HG03457 (cell line): ENCODE results near the gene PAQR5.
"Not testable (repeated sequence)": the region's sequence is repeated elsewhere in the genome, so short reads cannot be mapped to it uniquely, and the experiment has no call there.

Source experiments
- ATAC-seq: cut with Tn5 transposase; IDR thresholded peaks from one replicate; pipeline ENCODE4 v1.9.1; 2021; ENCODE audit warnings: moderate number of reproducible peaks; ENCODE audit not compliant: unreplicated experiment

PAQR5 gene

DNA sequence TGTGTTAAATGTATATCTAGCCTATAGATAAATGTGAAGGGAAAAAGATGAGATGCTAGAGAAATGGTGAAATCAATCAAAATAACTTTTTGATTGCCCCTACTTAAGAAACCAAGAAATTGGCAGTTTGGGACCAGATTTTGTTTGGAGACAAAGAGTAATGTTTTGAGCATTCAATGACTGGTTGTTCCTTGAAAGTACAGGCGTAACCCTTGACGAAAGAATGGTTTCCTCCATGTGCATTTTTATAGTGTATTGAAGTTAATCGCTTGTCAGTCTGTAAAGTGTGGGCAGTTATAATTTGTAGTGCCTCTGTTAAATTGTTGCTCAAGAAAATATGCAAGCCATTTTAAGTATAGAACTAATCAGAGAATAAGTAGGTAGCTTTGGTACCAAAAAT lies 116.7 kb downstream of the PAQR5 start:
- ATAC-seq, result no peak

DNA sequence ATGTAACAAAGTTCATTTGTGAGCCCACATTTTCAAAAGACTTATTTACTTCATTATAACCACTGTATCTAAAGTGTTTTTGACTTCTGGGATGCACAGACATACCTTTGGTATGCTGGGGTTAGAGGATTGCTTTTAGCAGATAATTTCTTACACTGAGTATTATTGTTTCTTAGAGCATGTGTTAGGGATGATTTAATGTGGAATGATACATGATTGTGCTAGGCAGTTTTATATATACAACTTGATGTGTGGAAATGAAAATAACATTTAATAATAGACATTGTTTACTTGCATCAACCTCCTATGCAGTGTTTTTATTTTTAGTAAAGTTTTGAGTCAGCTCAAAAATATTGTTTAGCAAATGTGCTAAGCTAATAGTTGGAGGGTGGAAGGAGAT lies 118.9 kb downstream of the PAQR5 start:
- no peak for ATAC-seq

DNA sequence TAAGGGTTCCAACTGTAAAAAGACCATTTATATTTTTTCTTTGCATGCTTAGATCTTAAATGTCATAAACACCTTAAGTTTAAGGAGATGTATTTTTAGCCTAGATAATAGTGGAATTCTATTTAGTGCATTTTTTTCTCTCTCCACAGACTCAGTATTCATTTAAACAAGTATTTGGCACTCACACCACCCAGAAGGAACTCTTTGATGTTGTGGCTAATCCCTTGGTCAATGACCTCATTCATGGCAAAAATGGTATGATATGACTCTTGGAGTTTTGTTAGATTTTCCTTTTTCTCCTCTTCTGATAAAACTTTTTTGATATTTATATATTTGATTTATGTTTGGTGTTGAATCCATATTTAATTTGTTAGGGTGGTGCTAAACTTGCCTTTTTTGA lies 122.8 kb downstream of the PAQR5 start:
- no peak for ATAC-seq

DNA sequence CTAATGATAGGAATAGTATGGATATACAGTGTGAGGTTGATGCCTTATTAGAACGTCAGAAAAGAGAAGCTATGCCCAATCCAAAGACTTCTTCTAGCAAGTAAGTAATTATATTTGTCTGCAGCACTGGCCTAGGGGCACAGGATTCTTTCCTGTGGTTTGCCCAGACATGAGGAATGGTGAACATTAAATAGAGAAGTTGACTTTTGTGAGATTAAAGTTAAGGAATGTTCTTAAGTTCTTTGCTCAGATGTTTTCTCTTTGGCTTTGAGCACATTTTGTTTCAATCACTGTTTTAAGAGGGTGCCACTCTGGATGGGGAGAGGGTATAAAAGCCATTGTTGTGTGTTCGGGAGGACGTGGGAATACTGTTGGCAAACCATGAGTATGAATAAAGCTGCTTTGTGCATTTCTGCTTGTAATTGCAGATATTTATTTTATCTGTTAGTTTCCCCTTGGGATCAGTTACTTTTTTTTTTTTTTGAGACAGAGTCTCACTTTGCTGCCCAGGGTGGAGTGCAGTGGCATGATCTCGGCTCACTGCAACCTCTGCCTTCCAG lies 123.7 kb downstream of the PAQR5 start:
- no peak for ATAC-seq

DNA sequence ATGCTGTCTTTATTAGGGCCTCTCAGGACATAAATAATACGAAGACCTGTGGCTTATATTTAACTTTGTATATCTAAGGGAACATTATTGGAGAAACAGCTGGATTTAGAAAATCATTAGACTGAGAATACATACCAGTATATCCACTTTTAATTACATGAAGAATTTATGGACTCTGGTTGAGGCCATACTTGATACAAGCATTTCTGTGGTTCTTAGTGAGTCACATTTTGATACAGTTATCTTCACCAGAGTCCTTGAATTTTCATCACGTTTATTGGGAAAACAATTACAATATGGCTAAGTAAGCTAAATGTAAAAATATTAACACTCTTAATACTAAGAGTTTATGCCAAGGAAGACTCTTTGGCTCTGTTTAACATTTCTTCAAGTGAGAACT lies 125.3 kb downstream of the PAQR5 start:
- ATAC-seq, result no peak

DNA sequence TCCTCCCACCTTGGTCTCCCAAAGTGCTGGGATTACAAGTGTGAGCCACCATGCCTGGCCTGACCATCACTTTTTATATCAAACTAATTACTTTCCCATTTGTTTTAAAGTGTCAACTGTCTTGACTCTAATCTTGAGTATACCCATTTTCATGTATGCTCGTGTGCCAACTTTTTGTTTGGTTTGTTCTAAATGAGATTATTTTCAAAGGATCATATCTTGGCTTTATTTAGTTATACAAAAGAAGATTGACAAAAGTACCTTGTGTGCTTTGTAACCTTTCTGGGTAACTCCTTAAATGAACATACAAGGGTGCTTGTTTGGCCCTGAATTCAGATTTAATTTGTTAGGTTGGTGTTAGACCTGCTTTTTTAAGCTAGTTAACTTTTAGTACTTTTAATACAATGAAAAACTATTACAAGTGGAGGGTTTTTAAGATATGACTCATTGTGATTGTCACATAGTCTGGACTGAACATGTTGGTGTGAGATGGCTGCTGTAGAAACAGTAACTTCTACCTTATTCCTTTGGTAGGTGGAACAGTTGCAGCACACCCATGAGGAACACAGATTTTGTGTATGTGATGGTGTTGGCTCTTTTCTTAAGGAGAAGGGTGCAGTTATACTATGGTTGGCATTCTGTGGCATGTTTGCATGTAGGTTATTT lies 126.2 kb downstream of the PAQR5 start:
- ATAC-seq, result no peak

DNA sequence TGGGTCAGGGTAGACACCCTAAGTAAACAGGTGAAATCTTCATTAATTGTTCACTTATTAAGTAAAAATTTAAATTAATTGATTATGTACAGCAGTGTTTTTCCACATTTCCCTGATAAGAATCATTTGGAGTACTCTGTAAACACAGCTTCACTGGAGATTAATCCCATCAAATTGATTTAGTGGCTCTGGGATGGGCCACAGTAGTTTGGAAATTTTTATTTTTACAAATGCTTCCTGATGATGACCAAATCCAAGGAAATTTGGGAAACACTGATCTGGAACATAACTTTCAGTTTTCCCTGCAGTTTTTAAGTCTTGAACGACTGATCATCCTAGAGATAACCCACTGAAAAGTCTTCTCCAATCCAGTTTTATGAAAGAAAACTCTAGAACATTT lies 135.1 kb downstream of the PAQR5 start:
- no peak for ATAC-seq

DNA sequence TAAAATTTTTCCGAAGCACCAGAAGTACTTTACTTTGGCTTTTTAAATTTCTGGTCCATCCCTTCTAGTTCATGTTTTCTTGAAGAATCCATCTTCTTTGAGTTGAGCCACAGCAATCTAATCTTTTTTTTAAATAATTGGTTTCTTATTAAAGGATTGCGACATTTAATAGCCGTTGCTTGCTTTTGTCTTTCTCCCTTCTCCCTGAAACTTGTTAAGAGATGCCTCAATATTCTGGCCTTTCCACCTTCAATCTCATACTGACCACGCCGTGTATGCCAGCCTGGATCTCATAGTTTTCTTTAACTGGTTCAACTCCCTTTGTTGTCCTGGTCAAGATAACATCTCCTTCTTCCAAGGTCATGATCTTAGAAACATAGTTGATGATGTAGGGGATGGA lies 135.5 kb downstream of the PAQR5 start:
- ATAC-seq, result no peak

DNA sequence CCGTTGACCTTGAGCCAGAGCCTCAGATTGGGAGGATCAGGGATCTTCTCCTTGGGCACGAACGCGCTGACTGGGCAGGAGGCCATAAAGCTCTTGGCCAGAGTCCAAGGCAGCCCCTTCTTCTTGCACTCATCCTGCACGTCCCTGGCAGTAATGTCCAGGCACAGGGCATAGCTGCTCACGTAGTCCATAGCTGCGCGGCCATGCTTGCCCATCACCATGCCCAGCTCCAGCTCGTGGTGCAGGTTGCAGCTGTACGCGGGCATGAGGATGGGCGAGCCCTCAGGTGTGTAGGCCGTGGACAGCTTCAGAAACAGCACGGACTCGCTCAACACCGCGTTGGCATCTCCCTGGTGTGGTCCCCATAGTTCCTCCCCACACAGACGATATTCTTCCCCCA lies 136.0 kb downstream of the PAQR5 start:
- ATAC-seq, result no peak

DNA sequence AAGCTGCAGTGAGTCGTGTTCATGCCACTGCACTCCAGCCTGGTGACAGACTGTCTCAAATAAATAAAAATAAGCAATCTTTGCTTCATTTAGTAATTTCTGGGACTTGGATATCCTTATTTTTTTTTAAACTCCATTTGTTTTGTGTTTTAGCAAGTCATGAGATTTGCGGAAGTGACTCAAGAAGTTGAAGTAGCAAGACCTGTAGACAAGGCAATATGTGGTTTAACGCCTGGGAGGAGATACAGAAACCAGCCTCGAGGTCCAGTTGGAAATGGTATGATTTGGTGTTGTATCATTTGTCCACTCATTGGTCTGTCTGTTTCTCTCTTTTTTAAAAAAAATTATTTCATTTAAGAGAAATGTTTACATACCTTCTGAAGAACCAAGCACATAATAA lies 137.3 kb downstream of the PAQR5 start:
- no peak for ATAC-seq

DNA sequence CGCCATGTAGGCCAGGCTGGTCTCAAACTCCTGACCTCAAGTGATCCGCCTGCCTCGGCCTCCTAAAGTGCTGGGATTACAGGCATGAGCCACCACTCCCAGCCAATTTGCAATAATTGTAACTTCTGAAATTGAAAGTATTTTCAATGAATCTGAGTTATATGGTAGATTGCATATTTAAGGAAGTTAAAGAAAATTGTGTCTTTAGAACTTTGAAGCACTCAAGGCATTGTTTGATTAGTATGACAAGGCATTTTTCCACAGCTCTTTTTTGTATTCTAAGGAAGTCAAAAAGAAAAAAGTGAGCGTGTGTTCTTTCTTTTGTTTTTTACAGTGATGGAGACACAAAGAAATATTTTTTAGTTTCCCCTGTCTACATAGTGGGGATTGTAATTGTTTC lies 138.2 kb downstream of the PAQR5 start:
- ATAC-seq, result no peak

DNA sequence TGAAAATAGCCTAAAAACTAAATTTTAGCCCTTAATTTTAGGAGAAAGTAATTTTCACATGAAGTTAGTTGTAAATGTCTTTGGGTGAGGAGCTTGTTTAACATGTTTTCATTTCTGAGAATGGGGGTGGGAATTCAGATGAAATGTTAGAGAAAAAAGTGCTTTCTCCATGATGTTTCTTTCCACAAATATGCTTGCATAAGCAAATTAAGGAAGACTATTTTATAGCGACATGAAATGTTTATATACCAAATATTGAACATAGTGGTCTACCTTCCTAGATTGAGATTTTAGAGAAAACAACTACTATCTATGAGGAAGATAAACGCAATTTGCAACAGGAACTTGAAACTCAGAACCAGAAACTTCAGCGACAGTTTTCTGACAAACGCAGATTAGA lies 140.9 kb downstream of the PAQR5 start:
- ATAC-seq, result no peak

DNA sequence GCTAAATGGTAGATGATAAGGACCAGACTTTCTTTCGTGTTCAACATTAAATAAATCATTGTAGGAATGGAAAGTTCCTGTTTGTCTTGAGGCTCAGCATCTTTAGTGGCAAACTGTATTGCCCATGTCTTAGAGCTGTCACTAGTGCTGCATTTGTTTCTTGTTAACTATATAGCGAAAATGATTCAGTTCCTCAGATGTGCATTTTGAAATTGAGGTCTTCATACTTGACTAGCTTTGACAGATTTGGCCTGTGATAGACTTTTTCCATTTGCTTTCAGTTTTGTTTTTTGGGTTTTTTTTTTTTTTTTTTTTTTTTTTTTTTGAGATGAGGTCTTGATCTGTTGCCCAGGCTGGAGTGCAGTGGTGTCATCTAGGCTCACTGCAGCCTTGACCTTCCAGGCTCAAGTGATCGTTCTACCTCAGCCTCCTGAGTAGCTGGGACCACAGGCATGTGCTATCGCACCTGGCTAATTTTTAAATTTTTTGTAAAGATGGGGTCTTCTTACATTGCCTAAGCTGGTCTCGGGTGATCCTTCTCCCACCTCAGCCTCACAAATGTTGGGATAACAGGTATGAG lies 144.4 kb downstream of the PAQR5 start:
- no peak for ATAC-seq

DNA sequence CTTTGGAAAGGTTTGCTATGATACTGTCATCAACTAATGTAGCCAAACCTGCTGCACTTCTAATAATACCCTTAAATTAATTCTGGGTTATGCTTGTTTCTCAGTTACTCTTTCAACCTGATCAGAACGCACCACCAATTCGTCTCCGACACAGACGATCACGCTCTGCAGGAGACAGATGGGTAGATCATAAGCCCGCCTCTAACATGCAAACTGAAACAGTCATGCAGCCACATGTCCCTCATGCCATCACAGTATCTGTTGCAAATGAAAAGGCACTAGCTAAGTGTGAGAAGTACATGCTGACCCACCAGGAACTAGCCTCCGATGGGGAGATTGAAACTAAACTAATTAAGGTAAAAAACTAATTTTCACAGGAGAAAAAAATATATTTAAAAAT lies 146.0 kb downstream of the PAQR5 start:
- no peak for ATAC-seq

DNA sequence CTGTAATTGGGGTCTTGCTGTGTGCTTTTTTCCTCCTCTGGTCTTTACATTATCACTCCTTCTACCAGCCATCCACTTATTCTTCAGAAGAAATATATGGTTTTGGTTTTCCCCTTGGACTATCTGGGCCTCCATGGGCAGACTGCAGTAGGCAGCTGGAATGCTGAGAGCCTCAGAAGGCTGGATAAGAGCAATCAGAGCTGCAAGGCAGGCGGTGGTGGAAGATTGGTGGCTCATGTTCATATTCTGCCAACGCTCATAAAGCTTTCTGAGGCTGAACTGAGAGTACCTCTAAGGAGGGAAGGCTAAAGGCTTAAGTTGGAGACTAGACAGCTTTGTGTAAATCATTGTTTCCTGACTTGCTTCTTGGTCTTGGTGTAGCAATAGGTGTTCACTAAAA lies 148.2 kb downstream of the PAQR5 start:
- no peak for ATAC-seq

DNA sequence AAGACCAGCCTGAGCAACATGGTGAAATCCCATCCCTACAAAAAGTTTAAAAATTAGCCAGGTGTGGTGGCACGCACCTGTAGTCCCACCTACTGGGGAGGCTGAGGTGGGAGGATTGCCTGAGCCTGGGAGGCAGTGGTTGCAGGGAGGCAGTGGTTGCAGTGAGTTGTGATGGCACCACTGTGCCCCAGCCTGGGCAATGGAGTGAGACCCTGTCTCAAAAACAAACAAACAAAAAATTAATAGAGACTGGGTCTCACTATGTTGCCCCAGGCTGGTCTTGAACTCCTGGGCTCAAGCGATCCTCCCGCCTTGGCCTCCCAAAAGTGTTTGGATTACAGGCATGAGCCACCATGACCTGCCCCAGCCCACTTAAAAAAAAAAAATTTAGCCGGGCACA lies 151.5 kb downstream of the PAQR5 start:
- not testable (repeated sequence) for ATAC-seq

DNA sequence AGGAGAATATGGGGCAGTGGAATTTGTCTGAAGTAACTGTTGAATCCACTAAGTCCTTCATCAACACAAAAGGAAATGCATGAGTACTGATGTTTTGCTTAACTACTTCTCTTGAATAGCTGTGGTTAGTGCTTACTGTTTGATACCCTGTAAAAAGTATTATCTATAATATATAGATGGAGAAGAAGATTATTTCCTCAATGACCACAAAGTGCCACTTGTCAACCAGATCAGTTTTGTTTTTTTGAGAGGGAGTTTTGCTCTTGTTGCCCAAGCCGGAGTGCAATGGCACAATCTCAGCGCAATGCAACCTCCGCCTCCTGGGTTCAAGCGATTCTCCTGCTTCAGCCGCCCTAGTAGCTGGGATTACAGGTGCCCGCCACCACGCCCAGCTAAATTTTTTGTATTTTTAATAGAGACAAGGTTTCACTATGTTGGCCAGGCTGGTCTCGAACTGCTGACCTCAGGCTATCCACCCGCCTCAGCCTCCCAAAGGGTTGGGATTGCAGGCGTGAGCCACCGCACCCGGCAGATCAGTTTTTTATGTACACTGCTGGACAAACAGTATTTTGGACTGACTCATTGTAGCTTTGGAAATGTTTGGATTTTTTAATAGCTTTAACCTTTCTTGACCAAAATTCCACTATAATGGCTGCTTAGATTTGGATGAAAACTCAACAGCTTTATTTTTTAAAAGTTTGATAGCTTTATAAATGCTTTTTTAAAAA lies 152.4 kb downstream of the PAQR5 start:
- ATAC-seq, result no peak

DNA sequence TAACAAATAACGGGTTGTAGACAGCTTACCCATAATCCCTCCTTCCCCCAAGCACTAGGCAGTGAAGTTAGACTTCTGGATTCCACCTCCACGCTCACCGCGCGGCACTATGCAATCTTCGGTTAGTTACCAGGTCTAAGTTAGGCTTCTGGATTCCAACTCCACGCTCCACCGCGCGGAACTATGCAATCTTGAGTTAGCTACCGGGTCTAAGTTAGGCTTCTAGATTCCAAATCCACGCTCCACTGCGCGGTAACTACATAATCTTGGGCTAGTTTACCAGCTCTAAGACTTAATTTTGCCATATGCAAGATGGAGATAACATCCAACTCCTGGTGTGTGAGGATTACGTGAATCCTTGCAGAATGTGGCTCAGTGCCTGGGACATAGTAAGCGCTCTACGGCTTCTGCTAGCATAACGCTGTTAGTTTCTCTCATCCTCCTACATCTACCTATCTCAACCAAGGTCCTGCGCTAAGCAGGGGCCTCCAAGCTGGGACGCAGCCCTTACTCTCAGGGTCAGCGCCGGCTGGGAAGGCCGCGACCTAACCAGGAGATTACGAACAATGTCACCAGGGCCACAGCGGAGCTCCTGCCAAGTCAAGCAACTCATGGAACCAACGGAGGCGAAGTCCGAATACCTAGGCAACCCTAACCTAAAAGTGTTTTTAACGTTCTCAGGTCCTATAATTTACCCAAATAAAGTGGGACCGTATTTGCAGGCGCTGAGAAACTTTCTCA lies 153.4 kb downstream of the PAQR5 start:
- ATAC-seq, result peak; percentile 26

DNA sequence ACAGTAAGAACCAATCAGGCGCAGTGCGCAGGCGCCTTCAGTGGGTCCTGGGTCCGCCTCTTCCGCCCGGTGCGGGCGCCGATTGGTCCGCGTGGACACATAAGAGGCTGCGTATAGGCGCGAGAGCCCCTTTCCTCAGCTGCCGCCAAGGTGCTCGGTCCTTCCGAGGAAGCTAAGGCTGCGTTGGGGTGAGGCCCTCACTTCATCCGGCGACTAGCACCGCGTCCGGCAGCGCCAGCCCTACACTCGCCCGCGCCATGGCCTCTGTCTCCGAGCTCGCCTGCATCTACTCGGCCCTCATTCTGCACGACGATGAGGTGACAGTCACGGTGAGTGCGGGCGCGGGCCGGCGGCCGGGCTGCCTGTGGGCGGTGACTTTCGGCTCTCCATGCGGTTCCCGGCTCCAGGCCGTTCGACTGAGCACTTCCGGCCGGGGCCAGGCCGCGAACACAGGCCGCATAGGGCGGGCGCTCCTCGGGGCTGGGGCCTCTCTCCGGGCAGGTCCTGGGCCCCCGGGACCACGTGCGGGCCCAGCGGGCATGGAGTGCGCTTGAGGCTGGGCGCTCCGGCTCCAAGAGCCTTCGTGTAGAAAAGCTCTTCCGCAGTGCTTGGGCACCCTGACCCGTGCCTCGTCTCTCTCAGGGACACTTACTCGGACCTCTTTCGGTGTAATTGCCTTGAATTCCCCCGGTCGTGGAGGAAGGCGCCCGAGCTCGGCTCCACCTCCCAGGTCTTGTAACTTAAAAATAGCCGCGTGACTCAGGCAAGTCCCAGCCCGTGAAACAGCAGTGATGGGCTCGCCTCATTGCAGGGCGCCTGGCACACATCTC lies 154.2 kb downstream of the PAQR5 start, which contains the start of gene RPLP1:
TSS of gene RPLP1 (plus strand) at position 127 of the 830 bp plus-strand sequence. CDS start at position 258, 131 bp downstream.
- ATAC-seq, result peak; percentile 66

DNA sequence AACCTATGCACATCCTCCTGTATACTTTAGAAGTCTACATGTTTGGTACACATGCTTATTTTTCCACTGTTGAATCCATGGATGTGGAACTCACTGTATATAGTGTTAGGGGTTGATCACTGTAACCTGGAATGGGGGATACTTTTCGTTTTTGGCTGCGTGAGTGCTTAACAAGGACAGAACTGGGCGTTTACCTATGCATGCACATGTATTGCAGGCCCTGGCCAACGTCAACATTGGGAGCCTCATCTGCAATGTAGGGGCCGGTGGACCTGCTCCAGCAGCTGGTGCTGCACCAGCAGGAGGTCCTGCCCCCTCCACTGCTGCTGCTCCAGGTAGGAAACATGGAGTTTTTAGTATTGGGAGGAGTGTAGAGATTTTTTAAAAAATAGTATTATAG lies 156.2 kb downstream of the PAQR5 start:
- ATAC-seq, result no peak
